GM19452 (cell line): ENCODE data around the gene ARL2.

Experiments used
- ATAC-seq: cut with Tn5 transposase; IDR thresholded peaks from one replicate; pipeline ENCODE4 v1.9.1; 2021; ENCODE audit not compliant: unreplicated experiment

The ARL2 gene

GRCh38 chr11:65045061-65045460 is 31.1 kb downstream of the ARL2 start:
- ATAC-seq = no peak

- ATAC-seq = no peak
Measured at GRCh38 chr11:65045728-65046127, 31.8 kb downstream of the ARL2 start.

- ATAC-seq = no peak
Measured at GRCh38 chr11:65047581-65048422, 33.8 kb downstream of the ARL2 start.

GRCh38 chr11:65051398-65051858 is 37.5 kb downstream of the ARL2 start:
- no peak for ATAC-seq

- ATAC-seq = no peak
Measured at GRCh38 chr11:65053827-65054508, 40.0 kb downstream of the ARL2 start.

GRCh38 chr11:65055538-65055937 is 41.6 kb downstream of the ARL2 start:
- ATAC-seq = no peak

- no peak for ATAC-seq
Measured at GRCh38 chr11:65056999-65057398, 43.0 kb downstream of the ARL2 start.

GRCh38 chr11:65057526-65057925 is 43.6 kb downstream of the ARL2 start:
- no peak for ATAC-seq

- ATAC-seq = no peak
Measured at GRCh38 chr11:65058012-65058411, 44.1 kb downstream of the ARL2 start.

- ATAC-seq = no peak
Measured at GRCh38 chr11:65058419-65059054, 44.6 kb downstream of the ARL2 start, which contains the start of gene NAALADL1. Gene NAALADL1, minus strand, starts transcription at chr11:65058553. Its CDS starts 32 bp downstream, at chr11:65058521.

GRCh38 chr11:65059523-65059922 is 45.6 kb downstream of the ARL2 start:
- no peak for ATAC-seq

- ATAC-seq = no peak
Measured at GRCh38 chr11:65059959-65060824, 46.2 kb downstream of the ARL2 start.

- ATAC-seq = no peak
Measured at GRCh38 chr11:65060913-65061408, 47.0 kb downstream of the ARL2 start.

- ATAC-seq = no peak
Measured at GRCh38 chr11:65063532-65063931, 49.6 kb downstream of the ARL2 start.

GRCh38 chr11:65064847-65065240 is 50.9 kb downstream of the ARL2 start:
- no peak for ATAC-seq

- no peak for ATAC-seq
Measured at GRCh38 chr11:65065851-65066250, 51.9 kb downstream of the ARL2 start.

GRCh38 chr11:65066315-65066714 is 52.4 kb downstream of the ARL2 start:
- ATAC-seq = no peak

GRCh38 chr11:65066805-65067291 is 52.9 kb downstream of the ARL2 start:
- no peak for ATAC-seq

- no peak for ATAC-seq
Measured at GRCh38 chr11:65067446-65067845, 53.5 kb downstream of the ARL2 start.

GRCh38 chr11:65069217-65069616 is 55.3 kb downstream of the ARL2 start:
- ATAC-seq = no peak
